ENCODE data around the gene SFTA2.

Gene SFTA2

GRCh38 chr6:30942338-30943060, 10.5 kb upstream of the SFTA2 start:
- no peak overlapping the region for H3K4me3 ChIP-seq (ENCODE audit: low read depth in 1 of 2, low read length in 1 of 2)
- peaks cover 89% of the 10 kb centered on the region for H3K27me3 ChIP-seq
- H3K9me3 ChIP-seq: no peaks in the 10 kb centered on the region
- no peak overlapping the region for H3K27ac ChIP-seq
- no peaks in the 10 kb centered on the region for H3K36me3 ChIP-seq
- TF ChIP-seq, protein P1, sequence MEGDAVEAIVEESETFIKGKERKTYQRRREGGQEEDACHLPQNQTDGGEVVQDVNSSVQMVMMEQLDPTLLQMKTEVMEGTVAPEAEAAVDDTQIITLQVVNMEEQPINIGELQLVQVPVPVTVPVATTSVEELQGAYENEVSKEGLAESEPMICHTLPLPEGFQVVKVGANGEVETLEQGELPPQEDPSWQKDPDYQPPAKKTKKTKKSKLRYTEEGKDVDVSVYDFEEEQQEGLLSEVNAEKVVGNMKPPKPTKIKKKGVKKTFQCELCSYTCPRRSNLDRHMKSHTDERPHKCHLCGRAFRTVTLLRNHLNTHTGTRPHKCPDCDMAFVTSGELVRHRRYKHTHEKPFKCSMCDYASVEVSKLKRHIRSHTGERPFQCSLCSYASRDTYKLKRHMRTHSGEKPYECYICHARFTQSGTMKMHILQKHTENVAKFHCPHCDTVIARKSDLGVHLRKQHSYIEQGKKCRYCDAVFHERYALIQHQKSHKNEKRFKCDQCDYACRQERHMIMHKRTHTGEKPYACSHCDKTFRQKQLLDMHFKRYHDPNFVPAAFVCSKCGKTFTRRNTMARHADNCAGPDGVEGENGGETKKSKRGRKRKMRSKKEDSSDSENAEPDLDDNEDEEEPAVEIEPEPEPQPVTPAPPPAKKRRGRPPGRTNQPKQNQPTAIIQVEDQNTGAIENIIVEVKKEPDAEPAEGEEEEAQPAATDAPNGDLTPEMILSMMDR (IDR thresholded peaks at IDR 0.05): no peak
- no peaks in the 10 kb centered on the region for H3K4me1 ChIP-seq (ENCODE audit: control insufficient read depth in 1 of 2, insufficient read depth in 1 of 2, low read depth in 1 of 2, low read length in 1 of 2)

DNA sequence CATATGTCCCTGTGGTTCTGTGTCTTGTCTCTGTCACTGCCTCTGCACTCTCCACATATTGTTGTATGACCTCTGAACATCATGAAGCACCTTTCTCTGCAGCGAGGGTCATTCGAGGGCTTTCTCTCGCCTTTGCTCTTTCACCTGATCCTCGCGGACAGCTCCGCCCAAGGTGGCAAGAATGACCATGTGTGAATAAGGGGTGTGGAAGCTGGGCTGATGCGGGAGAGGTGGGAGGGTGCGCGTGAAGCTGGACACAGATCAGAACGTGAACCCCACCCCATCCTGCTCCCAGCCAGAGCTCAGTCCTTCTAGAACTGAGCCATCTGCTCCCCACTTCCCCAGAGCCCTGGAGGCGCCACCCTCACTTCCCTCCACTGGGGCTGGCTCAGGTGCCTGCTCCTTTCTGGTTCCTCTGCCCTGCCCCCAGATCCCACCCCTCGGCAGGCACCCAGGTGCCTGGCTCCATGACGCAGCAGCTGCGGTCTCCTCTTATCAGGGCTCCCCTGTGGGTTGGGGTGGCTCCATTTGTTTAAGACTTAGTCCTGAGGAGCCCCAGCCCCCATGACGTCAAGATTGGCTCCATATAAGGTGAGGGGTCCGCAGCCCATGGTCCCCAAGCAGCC, 8.5 kb upstream of the SFTA2 start, which contains the start of gene MUCL3:
MUCL3 (plus strand) TSS at position 613 of the 626 bp plus-strand sequence. CDS start 27 bp downstream, outside the sequence.
- TF ChIP-seq, protein P1 (IDR thresholded peaks at IDR 0.05): no peak
- peaks cover 74% of the 10 kb centered on the region for H3K27me3 ChIP-seq
- no peaks in the 10 kb centered on the region for H3K4me1 ChIP-seq (ENCODE audit: control insufficient read depth in 1 of 2, insufficient read depth in 1 of 2, low read depth in 1 of 2, low read length in 1 of 2)

GRCh38 chr6:30939473-30939872, 7.5 kb upstream of the SFTA2 start:
- Histone ChIP-seq H3K4me1 (ENCODE audit: control insufficient read depth in 1 of 2, insufficient read depth in 1 of 2, low read depth in 1 of 2, low read length in 1 of 2) (no peaks in the 10 kb centered on the region), H3K4me3 (ENCODE audit: low read depth in 1 of 2, low read length in 1 of 2) (no peak overlapping the region), H3K36me3 (no peaks in the 10 kb centered on the region), H3K27ac (no peak overlapping the region), H3K27me3 (peaks cover 64% of the 10 kb centered on the region), H3K9me3 (no peaks in the 10 kb centered on the region)
- TF ChIP-seq, protein P1 (IDR thresholded peaks at IDR 0.05): no peak

More for the DNA sequence above, 8.5 kb upstream of the SFTA2 start, which contains the start of gene MUCL3:
- Histone ChIP-seq H3K27ac (no peak within 1 kb of the TSS), H3K4me3 (ENCODE audit: low read depth in 1 of 2, low read length in 1 of 2) (no peak within 1 kb of the TSS), H3K36me3 (no peaks in the 10 kb centered on the region), H3K9me3 (no peaks in the 10 kb centered on the region)

GRCh38 chr6:30938730-30939129, 6.8 kb upstream of the SFTA2 start:
- Histone ChIP-seq H3K27me3 (peaks cover 57% of the 10 kb centered on the region), H3K4me1 (ENCODE audit: control insufficient read depth in 1 of 2, insufficient read depth in 1 of 2, low read depth in 1 of 2, low read length in 1 of 2) (no peaks in the 10 kb centered on the region), H3K9me3 (no peaks in the 10 kb centered on the region), H3K4me3 (ENCODE audit: low read depth in 1 of 2, low read length in 1 of 2) (no peak overlapping the region), H3K27ac (no peak overlapping the region), H3K36me3 (no peaks in the 10 kb centered on the region)
- TF ChIP-seq, protein P1 (IDR thresholded peaks at IDR 0.05): no peak

GRCh38 chr6:30937265-30937664, 5.3 kb upstream of the SFTA2 start:
- no peaks in the 10 kb centered on the region for H3K36me3 ChIP-seq
- no peaks in the 10 kb centered on the region for H3K4me1 ChIP-seq (ENCODE audit: control insufficient read depth in 1 of 2, insufficient read depth in 1 of 2, low read depth in 1 of 2, low read length in 1 of 2)
- H3K9me3 ChIP-seq: no peaks in the 10 kb centered on the region
- H3K27ac ChIP-seq: no peak overlapping the region
- TF ChIP-seq, protein P1 (IDR thresholded peaks at IDR 0.05): no peak
- peaks cover 42% of the 10 kb centered on the region for H3K27me3 ChIP-seq
- H3K4me3 ChIP-seq (ENCODE audit: low read depth in 1 of 2, low read length in 1 of 2): no peak overlapping the region

Data from neutrophil (primary cell).